Parathyroid adenoma (tissue), 2 donors: ENCODE results near the gene PEX26.

Source experiments
- H2AFZ ChIP-seq: fragments of 300-600 bp; sonication (generic); one replicate; pipeline ENCODE4 v1.7.0; 2017; ENCODE audit warnings: antibody characterized with exemption, mild to moderate bottlenecking
- H3K27ac ChIP-seq: fragments of 300-600 bp; sonication (generic); one replicate; pipeline ENCODE4 v1.7.0; 2017
- H3K27me3 ChIP-seq: fragments of 300-600 bp; sonication (generic); one replicate; pipeline ENCODE4 v1.7.0; 2017; ENCODE audit warnings: low read length; ENCODE audit not compliant: control insufficient read depth, insufficient read depth
- H3K36me3 ChIP-seq: fragments of 300-600 bp; sonication (generic); one replicate; pipeline ENCODE4 v1.7.0; 2017; ENCODE audit warnings: low read length; ENCODE audit not compliant: control insufficient read depth, insufficient read depth
- H3K4me1 ChIP-seq: fragments of 300-600 bp; sonication (generic); one replicate; pipeline ENCODE4 v1.7.0; 2017; ENCODE audit warnings: control low read depth
- H3K4me2 ChIP-seq: fragments of 300-600 bp; sonication (generic); one replicate; pipeline ENCODE4 v1.7.0; 2017; ENCODE audit warnings: low read length
- H3K4me3 ChIP-seq: fragments of 300-600 bp; sonication (generic); one replicate; pipeline ENCODE4 v1.7.0; 2017; ENCODE audit warnings: low read depth, low read length
- H3K79me2 ChIP-seq: fragments of 300-600 bp; sonication (generic); one replicate; pipeline ENCODE4 v1.7.0; 2017; ENCODE audit warnings: control low read depth
- H3K9ac ChIP-seq: fragments of 300-600 bp; sonication (generic); one replicate; pipeline ENCODE4 v1.7.0; 2017; ENCODE audit warnings: mild to moderate bottlenecking
- H3K9me3 ChIP-seq: fragments of 300-600 bp; sonication (generic); one replicate; pipeline ENCODE4 v1.7.0; 2017; ENCODE audit warnings: low read length; ENCODE audit not compliant: control insufficient read depth
- CTCF ChIP-seq: fragments of 300-600 bp; sonication (generic); IDR thresholded peaks from one replicate; pipeline ENCODE4 v1.7.0; 2017; ENCODE audit warnings: antibody characterized with exemption, mild to moderate bottlenecking
- donor health status: primary hyperparathyroidism.

Gene PEX26

DNA sequence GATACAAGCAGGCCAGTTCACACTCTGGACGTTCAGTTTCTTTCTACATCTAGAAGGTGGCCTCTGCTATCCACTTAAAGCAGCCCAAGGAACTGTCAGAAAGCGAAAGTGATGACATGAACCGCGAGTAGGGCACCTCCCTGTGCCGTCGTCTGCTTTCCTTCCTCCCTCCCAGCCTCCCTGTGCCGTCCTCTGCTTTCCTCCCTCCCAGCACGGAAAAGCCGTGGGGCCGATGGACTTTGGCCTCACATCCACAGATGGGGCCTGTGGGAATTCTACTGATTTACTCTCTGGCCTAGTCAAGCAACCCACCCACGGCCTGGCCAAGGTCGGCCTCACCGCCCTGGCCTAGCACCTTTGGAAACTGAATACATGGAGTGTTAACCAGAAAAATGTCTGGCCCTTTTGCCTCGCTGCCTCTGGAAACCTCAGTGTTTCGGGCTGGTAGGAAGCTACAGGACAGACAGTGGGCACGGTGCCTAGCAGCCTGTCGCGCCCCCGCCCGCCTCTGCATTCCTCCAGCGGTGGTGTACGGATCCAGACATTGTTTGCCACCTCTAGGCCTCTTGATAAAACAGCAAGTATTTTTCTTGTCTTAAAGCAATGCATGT, 14.2 kb downstream of the PEX26 start:
- Histone ChIP-seq H3K9ac (no peak overlapping the region), H3K4me2 (no peak overlapping the region), H3K36me3 (no peaks in the 10 kb centered on the region), H3K9me3 (no peaks in the 10 kb centered on the region), H2AFZ (no peak overlapping the region), H3K27me3 (no peaks in the 10 kb centered on the region), H3K4me3 (no peak overlapping the region), H3K4me1 (no peaks in the 10 kb centered on the region), H3K79me2 (no peaks in the 10 kb centered on the region), H3K27ac (peak overlapping the region; percentile 29)
- no peak for TF ChIP-seq CTCF

DNA sequence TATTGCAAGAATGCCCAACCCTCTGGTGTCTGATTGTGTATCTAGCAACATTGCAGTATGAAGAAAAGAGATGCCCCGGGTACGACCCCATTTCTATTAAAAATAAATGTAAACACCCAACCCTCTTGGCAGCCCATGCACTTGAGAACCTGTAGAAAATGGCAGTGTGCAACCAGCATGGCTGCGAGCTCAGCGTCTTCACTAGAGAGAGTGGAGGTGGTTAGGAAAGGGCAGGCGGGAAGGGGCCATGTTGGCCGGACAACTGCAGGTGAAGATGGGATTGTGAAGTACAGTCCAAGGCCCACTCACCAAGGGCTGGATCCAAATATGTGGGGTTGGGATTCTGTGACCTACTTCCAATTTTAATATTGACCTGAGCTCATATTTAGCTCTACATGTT, 15.9 kb downstream of the PEX26 start:
- Histone ChIP-seq H3K27me3 (no peaks in the 10 kb centered on the region), H3K27ac (no peak overlapping the region), H3K9ac (no peak overlapping the region), H3K9me3 (no peaks in the 10 kb centered on the region), H2AFZ (no peak overlapping the region), H3K4me1 (no peaks in the 10 kb centered on the region), H3K4me3 (no peak overlapping the region), H3K4me2 (no peak overlapping the region), H3K36me3 (no peaks in the 10 kb centered on the region), H3K79me2 (no peaks in the 10 kb centered on the region)
- no peak for TF ChIP-seq CTCF

DNA sequence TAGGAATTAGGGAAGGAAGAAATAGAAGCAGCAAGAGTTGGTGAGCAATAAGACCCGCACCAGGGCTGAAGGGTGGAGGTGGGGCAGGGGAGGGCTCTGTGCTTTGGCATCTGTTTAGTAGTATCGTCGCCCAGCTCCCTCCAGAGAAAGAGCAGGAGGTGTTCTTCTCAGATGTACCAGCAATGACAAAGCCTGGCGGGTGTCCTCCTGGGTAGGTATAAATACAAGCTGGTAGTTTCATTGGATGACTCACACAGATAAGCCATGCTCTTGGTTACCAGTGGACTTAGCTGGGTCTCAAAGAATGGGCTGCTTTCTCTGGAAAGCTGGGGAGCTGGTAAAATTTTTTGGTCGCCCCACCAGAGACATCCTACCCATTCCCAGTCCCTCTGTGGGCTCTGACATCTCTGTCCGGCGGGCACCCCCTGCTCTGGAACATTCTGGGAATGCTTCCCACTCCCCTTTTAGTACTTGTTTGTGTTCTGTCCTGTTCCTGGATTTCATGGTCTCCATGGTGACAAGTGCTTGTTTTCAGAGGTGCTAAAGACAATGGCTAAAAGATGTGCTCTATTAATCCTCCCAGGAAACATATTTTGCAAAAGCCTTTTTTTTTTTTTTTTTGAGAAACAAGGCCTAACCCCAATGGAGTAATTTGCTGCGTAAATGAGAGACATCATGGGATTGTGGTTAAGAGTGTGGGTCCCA, 17.5 kb downstream of the PEX26 start:
- Histone ChIP-seq H3K27me3 (no peaks in the 10 kb centered on the region), H3K4me3 (no peak overlapping the region), H3K27ac (no peak overlapping the region), H3K4me2 (no peak overlapping the region), H3K9ac (no peak overlapping the region), H3K79me2 (no peaks in the 10 kb centered on the region), H3K9me3 (no peaks in the 10 kb centered on the region), H3K4me1 (no peaks in the 10 kb centered on the region), H3K36me3 (no peaks in the 10 kb centered on the region), H2AFZ (no peak overlapping the region)
- no peak for TF ChIP-seq CTCF

DNA sequence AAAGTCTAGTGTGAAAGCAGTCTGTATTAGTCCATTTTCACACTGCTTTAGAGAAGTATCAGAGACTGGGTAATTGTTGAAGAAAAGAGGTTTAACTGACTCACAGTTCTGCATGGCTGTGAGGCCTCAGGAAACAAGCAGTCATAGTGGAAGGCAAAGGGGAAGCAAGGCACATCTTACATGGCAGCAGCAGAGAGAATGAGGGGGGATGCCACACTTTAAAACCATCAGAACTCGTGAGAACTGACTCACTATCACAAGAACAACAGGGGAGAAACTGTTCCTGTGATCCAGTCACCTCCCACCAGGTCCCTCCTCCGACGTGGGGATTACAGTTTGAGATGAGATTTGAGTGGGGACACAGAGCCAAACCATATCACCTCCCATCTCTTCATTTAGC, 19.0 kb downstream of the PEX26 start:
- H3K27me3 ChIP-seq: no peaks in the 10 kb centered on the region
- H3K4me1 ChIP-seq: no peaks in the 10 kb centered on the region
- H2AFZ ChIP-seq: no peak overlapping the region
- no peak overlapping the region for H3K4me3 ChIP-seq
- no peak overlapping the region for H3K27ac ChIP-seq
- H3K36me3 ChIP-seq: no peaks in the 10 kb centered on the region
- H3K9ac ChIP-seq: no peak overlapping the region
- H3K79me2 ChIP-seq: no peaks in the 10 kb centered on the region
- no peaks in the 10 kb centered on the region for H3K9me3 ChIP-seq
- no peak for TF ChIP-seq CTCF
- H3K4me2 ChIP-seq: no peak overlapping the region

DNA sequence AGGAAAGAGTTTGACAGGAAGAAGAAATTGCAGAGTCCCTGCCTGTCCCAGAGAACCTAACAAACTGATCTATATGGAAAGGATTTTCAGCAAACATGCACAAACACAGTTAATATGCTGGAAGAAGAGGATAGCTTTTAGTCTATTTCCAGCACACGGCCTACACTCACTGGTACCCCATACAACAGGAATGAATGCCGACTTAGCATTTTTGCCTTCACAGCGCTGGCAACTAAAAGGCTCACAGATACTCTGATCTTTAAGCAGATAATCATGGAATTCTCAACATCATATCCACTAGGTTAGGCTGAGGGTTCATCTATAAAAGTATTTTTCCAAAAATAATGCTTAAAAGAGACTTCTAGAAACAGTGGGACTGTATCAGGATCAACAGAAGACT, 23.0 kb downstream of the PEX26 start:
- Histone ChIP-seq H3K9me3 (no peaks in the 10 kb centered on the region), H3K36me3 (no peaks in the 10 kb centered on the region), H2AFZ (no peak overlapping the region), H3K27ac (no peak overlapping the region), H3K79me2 (no peaks in the 10 kb centered on the region), H3K4me1 (no peaks in the 10 kb centered on the region), H3K27me3 (no peaks in the 10 kb centered on the region), H3K4me3 (no peak overlapping the region), H3K4me2 (no peak overlapping the region), H3K9ac (no peak overlapping the region)
- no peak for TF ChIP-seq CTCF
